Activated CD8-positive, alpha-beta memory T cell treated with anti-CD3 and anti-CD28 coated beads, Interleukin-2, amount 50 U/mL, for 48 hours (primary cell): ENCODE data around the gene TIMM10.

Source experiments
- DNase-seq: peaks from one replicate; pipeline ENCODE4 v3.0.0-alpha.2; 2020

TIMM10 gene

DNA sequence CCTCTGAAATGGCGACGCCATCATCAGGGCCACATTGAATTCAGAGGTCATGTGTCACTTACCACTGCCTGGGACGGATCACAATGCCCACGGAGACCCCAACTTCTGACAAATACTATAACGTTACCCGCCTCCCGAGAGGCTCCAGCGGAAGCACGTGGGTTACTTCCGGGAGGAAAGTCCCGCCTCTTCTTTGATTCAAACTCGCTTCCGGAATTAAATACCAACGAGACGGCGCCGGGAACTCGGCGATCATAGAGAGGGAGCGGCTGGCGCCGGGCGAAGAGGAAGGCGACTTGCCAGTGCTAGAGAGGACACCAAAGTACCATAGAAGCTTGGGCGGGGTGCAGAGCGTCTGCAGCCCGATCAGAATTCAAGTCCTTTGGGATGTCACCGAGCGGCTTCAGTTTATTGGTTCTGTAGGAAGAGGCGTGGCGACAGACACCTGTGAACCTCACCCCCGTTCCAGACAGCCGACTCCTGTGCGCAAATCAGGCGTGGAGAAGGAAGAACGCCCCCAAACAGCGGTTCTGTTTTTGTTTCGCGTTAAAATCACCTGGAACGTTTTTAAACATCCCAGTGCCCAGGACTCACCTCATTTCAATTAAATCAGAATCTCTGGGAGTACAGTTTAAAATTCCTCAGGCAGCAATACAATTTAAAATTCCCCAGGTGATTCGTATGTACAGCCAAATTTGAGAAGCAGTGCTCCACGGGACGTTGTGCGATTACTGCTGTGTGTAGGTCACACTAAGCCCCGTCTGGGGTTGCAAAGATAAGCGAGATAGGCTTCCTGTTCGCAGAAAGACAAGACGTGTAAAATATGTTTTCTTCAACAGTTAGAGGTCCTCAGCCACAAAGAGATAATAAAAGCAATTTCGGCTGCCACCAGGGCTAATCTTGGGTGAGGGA, at the start of gene TIMM10:
TSS of gene TIMM10 (minus strand) at position 159 of the 912 bp plus-strand sequence. CDS start 565 bp downstream, outside the sequence.
- peak; percentile 92 for DNase-seq

DNA sequence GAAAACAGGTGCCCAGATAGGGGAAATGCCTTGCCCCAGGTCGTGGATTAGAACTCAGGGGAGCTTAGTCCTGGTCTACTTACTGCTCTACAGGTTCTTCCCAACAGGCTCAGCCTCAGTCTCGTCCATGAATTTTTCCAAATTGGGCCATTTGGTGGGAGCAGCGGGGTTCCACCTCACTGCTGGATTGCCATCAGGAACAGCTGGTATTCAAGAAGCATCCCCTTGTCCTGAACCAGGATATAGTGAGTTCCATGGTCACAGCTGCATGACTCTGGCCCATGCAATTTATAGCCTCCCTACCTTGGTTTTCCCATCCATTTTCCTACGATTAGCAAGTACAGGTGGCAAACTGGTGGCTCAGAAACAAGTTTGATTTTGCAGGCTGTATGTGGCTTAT, 43.5 kb upstream of the TIMM10 start:
- DNase-seq: no peak

GRCh38 chr11:57571606-57572005, 41.1 kb upstream of the TIMM10 start:
- no peak for DNase-seq

- peak; percentile 98 for DNase-seq
These were observed 37.8 kb upstream of the TIMM10 start for GRCh38 chr11:57568330-57568766.

DNA sequence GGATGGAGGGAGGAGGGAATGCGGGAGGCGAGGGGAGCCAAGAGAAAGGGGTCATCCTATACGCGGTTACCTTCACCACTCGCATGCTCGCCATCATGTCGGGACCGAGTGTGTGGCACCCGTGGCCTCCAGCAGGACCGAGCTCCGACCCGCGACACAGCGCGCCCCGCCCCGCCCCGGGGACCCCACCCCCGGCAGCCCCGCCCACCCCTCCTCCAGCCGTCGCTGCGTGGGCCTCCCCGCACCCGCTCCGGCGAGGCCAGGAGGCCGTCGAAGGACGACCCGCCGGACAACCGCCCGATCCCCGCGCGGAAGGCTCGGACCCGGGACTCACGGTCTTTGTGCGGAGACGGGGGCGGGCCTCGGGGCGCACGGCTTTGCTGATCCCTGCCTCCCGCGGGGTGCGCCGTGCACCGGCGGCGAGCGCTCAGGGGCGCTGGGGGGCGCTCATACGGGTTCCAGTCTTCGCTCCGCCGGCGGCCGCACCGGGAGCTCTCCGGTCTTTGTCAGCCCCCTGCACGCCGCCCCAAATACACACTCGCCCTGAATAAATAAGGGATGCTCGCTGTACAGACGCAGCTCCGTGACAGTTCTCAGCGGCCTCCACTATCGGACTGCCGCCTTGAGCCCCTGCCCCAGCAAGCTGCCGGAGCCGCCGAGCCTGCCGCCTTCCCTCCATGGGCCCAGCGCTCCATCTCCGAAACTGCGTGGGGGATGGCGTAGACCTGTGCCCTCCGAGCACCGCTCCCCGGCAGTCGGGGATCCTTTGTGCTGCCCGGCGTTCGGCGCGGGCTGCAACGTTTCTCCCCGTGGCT, 37.2 kb upstream of the TIMM10 start, which contains the start of gene UBE2L6:
TSS of gene UBE2L6 (minus strand) at position 158 of the 815 bp plus-strand sequence. CDS start at position 97, 61 bp downstream.
- peak; percentile 83 for DNase-seq

DNA sequence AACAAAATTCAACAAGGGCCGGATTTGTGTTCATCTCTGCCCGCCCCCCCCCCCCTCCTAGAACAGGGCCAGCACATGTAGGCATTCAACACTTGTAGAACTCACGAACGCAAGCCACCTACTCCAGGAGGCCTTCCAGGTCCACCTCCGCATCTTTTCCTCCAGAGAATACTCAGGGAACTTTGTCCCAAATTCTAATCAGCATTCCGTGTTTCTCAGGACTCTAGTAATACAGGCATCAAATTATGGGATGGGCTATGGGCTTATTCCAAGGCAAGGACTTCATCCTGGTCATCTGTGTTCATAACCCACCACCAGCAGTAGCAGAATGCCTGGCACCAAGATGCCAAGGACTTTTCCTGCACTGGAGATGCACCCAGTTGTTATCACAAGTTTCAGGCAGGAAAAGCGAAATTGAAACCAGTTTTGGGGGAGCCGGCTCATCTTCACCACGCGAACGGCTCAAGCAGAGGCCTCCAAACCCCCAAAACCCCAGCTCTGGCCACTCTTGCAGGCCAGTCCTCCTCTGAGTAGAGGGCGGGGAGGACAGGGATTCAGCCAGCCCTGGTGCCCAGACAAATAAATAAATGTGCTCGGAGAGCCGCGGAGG, 36.5 kb upstream of the TIMM10 start:
- no peak for DNase-seq

GRCh38 chr11:57566005-57566904, 35.7 kb upstream of the TIMM10 start:
- DNase-seq: no peak

DNA sequence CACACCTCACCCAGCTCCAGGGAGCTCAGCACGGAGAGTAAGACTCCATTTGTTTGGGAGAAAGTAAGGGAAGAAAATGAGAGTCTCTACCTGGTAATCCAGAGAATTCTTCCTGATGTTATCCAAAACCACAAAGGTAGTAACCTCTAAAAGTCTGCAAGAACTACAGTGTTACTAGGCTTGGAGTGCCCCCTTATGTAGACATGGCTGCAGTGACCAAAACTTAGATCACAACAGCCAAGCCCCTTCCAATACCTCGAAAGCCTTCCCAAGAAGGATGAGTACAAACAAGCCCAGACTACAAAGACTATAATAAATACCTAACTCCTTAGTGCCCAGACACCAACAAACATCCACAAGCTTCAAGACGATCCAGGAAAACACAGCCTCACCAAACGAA, 32.0 kb upstream of the TIMM10 start:
- DNase-seq: no peak

DNA sequence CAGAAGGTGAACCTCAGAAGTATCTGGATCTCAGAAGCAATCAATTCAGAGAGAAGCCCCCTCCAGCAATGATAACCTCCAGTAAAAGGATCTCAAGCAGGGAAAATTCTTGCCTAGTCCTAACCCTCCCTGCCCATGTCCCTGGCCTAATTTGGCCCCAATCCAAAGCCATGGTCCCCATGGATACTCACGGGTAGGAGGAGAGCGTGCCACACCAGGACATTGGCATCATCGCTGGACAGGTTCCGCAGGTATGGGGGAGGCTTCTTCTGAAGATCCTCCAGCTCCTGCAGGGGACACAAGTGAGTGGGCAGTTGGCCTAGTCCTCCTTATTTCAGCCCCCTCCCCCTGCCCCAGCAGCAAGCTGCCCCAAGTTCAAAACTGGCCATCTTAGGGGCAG, 29.6 kb upstream of the TIMM10 start:
- no peak for DNase-seq

- no peak for DNase-seq
These were observed 25.5 kb upstream of the TIMM10 start for GRCh38 chr11:57556041-57556440.

- DNase-seq: no peak
These were observed 24.8 kb upstream of the TIMM10 start for GRCh38 chr11:57555393-57555792.

DNA sequence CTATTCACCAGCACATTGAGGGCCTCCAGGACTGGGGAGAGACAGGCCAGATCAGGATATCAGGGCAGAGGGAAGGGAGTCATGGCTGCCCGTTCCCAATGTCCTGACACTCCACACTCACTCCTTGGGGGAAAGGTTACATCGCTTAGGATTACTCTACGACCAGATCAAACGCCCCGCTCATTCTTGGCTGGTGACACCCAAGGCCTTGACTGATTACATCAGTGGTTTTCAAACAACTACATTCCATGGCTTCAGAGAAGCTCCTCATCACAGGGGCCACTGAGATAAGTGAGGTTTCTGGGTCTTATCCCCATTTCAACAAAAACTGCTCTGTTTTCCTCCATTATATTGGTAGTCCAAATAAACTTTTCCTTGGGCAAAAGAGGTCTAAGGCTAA, 21.9 kb upstream of the TIMM10 start:
- DNase-seq: no peak

DNA sequence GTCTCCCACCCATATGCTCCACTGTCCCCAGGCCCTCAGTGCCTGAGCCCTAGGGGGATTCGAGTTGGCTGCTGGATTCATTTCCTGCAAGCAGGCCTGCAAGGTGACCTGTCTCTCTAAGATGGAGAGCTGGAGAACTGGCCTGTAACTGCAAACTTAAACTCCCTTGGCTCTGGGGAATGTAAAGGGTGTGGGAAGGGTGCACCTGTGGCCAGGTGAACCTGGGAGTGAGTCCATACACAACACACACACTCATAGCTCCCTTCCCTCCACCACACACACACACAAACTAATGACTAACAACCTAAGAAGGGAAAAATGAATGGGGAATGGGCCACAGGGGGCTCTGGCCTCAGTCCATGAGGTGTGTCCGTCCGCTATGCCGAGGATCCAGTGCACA, 21.4 kb upstream of the TIMM10 start:
- DNase-seq: no peak

GRCh38 chr11:57549983-57550382, 19.4 kb upstream of the TIMM10 start:
- DNase-seq: no peak

GRCh38 chr11:57547854-57548377, 17.4 kb upstream of the TIMM10 start:
- no peak for DNase-seq

- DNase-seq: no peak
These were observed 16.4 kb upstream of the TIMM10 start for GRCh38 chr11:57546869-57547475.

GRCh38 chr11:57546451-57546850, 15.9 kb upstream of the TIMM10 start:
- DNase-seq: no peak

DNA sequence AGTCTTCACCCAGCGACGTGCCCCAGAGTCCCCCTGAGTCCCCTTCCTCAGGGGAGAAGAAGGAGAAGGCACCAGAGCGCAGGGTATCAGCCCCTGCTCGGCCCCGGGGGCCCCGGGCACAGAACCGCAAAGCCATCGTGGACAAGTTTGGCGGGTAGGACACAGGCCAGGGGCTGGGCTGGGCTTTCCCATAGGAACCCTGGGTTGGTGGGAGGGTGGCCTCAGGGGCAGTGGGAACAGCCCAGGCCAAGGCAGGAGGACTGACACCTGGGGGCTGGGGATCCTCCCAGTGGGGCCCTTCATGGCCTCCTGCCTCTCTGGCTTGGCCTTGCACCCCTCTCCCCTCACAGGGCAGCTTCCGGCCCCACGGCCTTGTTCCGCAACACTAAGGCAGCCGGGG, 15.3 kb upstream of the TIMM10 start:
- no peak for DNase-seq

DNA sequence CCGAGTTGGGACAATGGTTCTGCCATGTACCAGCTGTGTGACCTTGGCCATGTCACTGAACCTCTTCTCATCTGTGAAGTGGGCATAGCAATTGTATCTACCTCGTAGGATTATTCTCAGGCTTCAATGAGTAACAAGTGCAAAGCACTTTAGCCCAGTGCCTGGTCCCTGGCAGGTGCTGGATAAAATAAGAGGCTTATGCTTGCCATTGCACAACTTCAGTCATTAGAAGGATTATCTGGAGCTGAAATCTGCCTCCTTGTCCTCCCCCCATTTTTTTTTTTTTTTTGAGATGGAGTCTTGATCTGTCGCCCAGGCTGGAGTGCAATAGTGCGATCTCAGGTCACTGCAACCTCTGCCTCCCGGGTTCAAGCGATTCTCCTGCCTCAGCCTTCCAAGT, 14.0 kb upstream of the TIMM10 start:
- no peak for DNase-seq

DNA sequence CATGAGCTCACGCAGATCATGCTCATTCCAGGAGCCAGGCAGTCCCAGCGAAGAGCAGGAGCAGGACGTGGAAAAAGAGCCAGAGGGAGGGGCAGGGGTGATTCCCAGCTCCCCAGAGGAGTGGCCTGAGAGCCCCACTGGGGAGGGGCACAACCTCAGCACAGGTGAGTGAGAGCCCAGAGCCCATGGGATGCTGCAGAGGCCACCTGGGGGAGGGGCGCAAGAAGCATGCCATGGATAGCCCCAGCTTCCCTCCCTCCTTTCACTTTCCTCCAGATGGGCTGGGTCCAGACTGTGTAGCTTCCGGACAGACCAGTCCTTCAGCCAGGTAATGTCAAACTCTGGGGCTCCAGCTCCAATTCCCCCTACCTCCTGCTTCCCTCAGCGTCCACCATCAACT, 13.0 kb upstream of the TIMM10 start:
- no peak for DNase-seq

DNA sequence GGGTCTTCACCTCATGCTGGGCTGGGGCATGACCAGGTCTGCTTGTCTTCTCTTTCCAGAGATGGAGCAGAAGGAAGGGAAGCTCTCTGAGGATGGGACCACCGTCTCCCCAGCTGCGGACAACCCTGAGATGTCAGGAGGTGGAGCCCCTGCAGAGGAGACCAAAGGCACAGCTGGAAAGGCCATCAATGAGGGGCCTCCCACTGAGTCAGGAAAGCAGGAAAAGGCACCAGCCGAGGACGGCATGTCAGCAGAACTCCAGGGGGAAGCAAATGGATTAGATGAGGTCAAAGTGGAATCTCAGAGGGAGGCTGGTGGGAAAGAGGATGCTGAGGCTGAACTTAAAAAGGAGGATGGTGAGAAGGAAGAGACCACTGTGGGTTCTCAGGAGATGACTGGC, 12.0 kb upstream of the TIMM10 start:
- DNase-seq: no peak

- DNase-seq: no peak
These were observed 10.6 kb upstream of the TIMM10 start for GRCh38 chr11:57541169-57541568.
